MCF 10A (cell line): ENCODE measurements around the gene FOXI1. TPM values are rescaled to one million over a fixed set of nuclear protein-coding genes. Genes with fewer than 3 reads are reported as not detected.

Experiments used
- BruUV-seq: library from RNA; stranded (reverse); fragments of 400-500 nt; replicated peaks from 2 replicates; lab custom pipeline; 2021; lab: Mats Ljungman, UMichigan
- CTCF ChIA-PET: fragments of 300-600 bp; sonication (Branson Sonifier 250); formaldehyde crosslinking; extraction: SDS; loops from one replicate; lab custom pipeline; 2021; ENCODE audit warnings: antibody characterized with exemption, inconsistent platforms; lab: Yijun Ruan, JAX
- POLR2A ChIA-PET: fragments of 300-600, 350-650 bp; sonication (Branson Sonifier 250); formaldehyde crosslinking; extraction: SDS; loops from one replicate; lab custom pipeline; 2020; ENCODE audit warnings: antibody characterized with exemption, inconsistent platforms; lab: Yijun Ruan, JAX
- DNase-seq: peaks from one replicate; pipeline ENCODE4 v3.0.0-alpha.2; 2018; ENCODE audit not compliant: unreplicated experiment
- H3K27ac Mint-ChIP-seq: one replicate; pipeline ENCODE4 v1.8.0; 2022; ENCODE audit warnings: mild to moderate bottlenecking, low read depth, mixed read lengths; ENCODE audit not compliant: unreplicated experiment
- H3K27me3 Mint-ChIP-seq: one replicate; pipeline ENCODE4 v1.8.0; 2022; ENCODE audit warnings: mixed read lengths; ENCODE audit not compliant: insufficient read depth, unreplicated experiment
- H3K36me3 Mint-ChIP-seq: one replicate; pipeline ENCODE4 v1.8.0; 2022; ENCODE audit warnings: mild to moderate bottlenecking, moderate library complexity, mixed read lengths; ENCODE audit not compliant: insufficient read depth, unreplicated experiment
- H3K4me1 Mint-ChIP-seq: one replicate; pipeline ENCODE4 v1.8.0; 2022; ENCODE audit warnings: mixed read lengths; ENCODE audit not compliant: insufficient read depth, unreplicated experiment
- H3K4me3 Mint-ChIP-seq: one replicate; pipeline ENCODE4 v1.8.0; 2022; ENCODE audit warnings: mild to moderate bottlenecking, moderate library complexity, mixed read lengths; ENCODE audit not compliant: unreplicated experiment
- H3K9me3 Mint-ChIP-seq: one replicate; pipeline ENCODE4 v1.8.0; 2022; ENCODE audit warnings: mixed read lengths; ENCODE audit not compliant: unreplicated experiment
- intact Hi-C: fragments of 100-400 bp; cut with micrococcal nuclease; formaldehyde crosslinking; loops from 2 replicates; pipeline ENCODE4 v1.14.1; 2022
- total RNA-seq: library from RNA; stranded (reverse); gene quantifications from 2 replicates; pipeline ENCODE4 v1.2.3, GENCODE V29; 2022
- TF ChIP-seq, protein P1 (sequence below): fragments of 200-600 bp; IDR thresholded peaks from one replicate; pipeline ENCODE4 v1.8.0; 2022; ENCODE audit warnings: antibody characterized with exemption, mild to moderate bottlenecking; ENCODE audit not compliant: unreplicated experiment

Gene FOXI1
- total RNA-seq, 1 experiment from 2014 or later, result not detected

DNA sequence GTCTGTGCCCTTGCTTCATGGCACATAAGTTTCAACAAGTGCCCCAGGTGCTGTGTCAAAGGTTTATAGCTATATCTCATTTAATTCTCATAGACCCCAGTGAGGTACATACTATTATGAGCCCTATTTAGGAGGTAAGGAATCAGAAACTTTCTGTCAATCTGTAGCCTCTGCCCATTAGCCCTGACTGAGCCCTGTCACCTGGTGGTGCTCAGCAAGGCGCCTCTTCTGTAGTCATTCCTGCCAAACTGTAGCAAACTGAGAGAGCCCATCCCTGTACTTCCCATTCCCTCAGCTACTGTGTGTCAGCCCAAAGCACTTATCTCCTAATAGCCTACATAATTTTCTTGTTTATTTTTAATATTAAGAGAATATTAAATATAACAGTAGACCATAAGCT lies 46.5 kb upstream of the FOXI1 start:
- BruUV-seq, result no TSS peak
- H3K27ac Mint-ChIP-seq, result no peak overlapping the region
- H3K36me3 Mint-ChIP-seq, result no peaks in the 10 kb centered on the region
- H3K4me1 Mint-ChIP-seq, result no peaks in the 10 kb centered on the region
- H3K4me3 Mint-ChIP-seq, result no peak overlapping the region
- H3K27me3 Mint-ChIP-seq, result no peaks in the 10 kb centered on the region
- DNase-seq, result no peak
- TF ChIP-seq, protein P1, sequence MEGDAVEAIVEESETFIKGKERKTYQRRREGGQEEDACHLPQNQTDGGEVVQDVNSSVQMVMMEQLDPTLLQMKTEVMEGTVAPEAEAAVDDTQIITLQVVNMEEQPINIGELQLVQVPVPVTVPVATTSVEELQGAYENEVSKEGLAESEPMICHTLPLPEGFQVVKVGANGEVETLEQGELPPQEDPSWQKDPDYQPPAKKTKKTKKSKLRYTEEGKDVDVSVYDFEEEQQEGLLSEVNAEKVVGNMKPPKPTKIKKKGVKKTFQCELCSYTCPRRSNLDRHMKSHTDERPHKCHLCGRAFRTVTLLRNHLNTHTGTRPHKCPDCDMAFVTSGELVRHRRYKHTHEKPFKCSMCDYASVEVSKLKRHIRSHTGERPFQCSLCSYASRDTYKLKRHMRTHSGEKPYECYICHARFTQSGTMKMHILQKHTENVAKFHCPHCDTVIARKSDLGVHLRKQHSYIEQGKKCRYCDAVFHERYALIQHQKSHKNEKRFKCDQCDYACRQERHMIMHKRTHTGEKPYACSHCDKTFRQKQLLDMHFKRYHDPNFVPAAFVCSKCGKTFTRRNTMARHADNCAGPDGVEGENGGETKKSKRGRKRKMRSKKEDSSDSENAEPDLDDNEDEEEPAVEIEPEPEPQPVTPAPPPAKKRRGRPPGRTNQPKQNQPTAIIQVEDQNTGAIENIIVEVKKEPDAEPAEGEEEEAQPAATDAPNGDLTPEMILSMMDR, result no peak
- intact Hi-C loops, result no loop called here
- no peaks in the 10 kb centered on the region for H3K9me3 Mint-ChIP-seq
- ChIA-PET POLR2A (no interaction called here), CTCF (interaction anchor here (0.5 to 6.4 kb wide), 5 partner anchors 11 to 179 kb away, joined by 3 to 62 read pairs (median 6); no protein-coding TSS in a partner anchor)

- Mint-ChIP-seq H3K9me3 (no peaks in the 10 kb centered on the region), H3K27ac (no peak overlapping the region), H3K4me3 (no peak overlapping the region), H3K36me3 (no peaks in the 10 kb centered on the region), H3K4me1 (no peaks in the 10 kb centered on the region), H3K27me3 (peaks cover 13% of the 10 kb centered on the region)
- no peak for DNase-seq
- BruUV-seq, result no TSS peak
- POLR2A ChIA-PET, result interaction anchor here (0.8 kb wide), 1 partner anchor 11 kb away, joined by 3 read pairs; no protein-coding TSS in a partner anchor
- intact Hi-C loops, result no loop called here
- TF ChIP-seq, protein P1, result no peak
- CTCF ChIA-PET, result interaction anchor here (0.6 to 1.6 kb wide), 7 partner anchors 11 to 365 kb away, joined by 3 to 5 read pairs (median 3); no protein-coding TSS in a partner anchor
Measured at GRCh38 chr5:170067152-170067551, 38.5 kb upstream of the FOXI1 start.

- CTCF ChIA-PET, result interaction anchor here (0.6 to 4.5 kb wide), 10 partner anchors 9 to 366 kb away, joined by 3 to 62 read pairs (median 3); no protein-coding TSS in a partner anchor
- Mint-ChIP-seq H3K4me3 (no peak overlapping the region), H3K27me3 (peaks cover 13% of the 10 kb centered on the region), H3K27ac (no peak overlapping the region), H3K9me3 (no peaks in the 10 kb centered on the region), H3K36me3 (no peaks in the 10 kb centered on the region), H3K4me1 (no peaks in the 10 kb centered on the region)
- POLR2A ChIA-PET, result no interaction called here
- TF ChIP-seq, protein P1, result no peak
- DNase-seq, result no peak
- BruUV-seq, result no TSS peak
- intact Hi-C loops, result no loop called here
Measured at GRCh38 chr5:170067574-170068170, 38.0 kb upstream of the FOXI1 start.

- DNase-seq, result no peak
- TF ChIP-seq, protein P1, result no peak
- no TSS peak for BruUV-seq
- Mint-ChIP-seq H3K36me3 (no peaks in the 10 kb centered on the region), H3K27me3 (peaks cover 27% of the 10 kb centered on the region), H3K4me1 (no peaks in the 10 kb centered on the region), H3K27ac (no peak overlapping the region), H3K4me3 (no peak overlapping the region), H3K9me3 (no peaks in the 10 kb centered on the region)
- intact Hi-C loops, result no loop called here
- CTCF ChIA-PET, result interaction anchor here (0.9 to 4.5 kb wide), 12 partner anchors 11 to 1083 kb away, joined by 3 to 62 read pairs (median 6); partner anchors contain the start of gene INSYN2B
- POLR2A ChIA-PET, result no interaction called here
Measured at GRCh38 chr5:170069512-170069911, 36.2 kb upstream of the FOXI1 start.
